GM20431 (cell line): ENCODE results near the gene RBM14.
"Not testable (repeated sequence)": the region's sequence is repeated elsewhere in the genome, so short reads cannot be mapped to it uniquely, and the experiment has no call there.

Source experiments
- in situ Hi-C: fragments of 300-500 bp; cut with MseI, MboI; formaldehyde crosslinking; loops from one replicate; pipeline ENCODE4 v1.15.0; 2020; ENCODE audit warnings: low sequenced_read_pairs; ENCODE audit not compliant: unreplicated experiment

Gene RBM14

GRCh38 chr11:66629356-66629755, 12.9 kb downstream of the RBM14 start:
- in situ Hi-C loops: no loop called here

DNA sequence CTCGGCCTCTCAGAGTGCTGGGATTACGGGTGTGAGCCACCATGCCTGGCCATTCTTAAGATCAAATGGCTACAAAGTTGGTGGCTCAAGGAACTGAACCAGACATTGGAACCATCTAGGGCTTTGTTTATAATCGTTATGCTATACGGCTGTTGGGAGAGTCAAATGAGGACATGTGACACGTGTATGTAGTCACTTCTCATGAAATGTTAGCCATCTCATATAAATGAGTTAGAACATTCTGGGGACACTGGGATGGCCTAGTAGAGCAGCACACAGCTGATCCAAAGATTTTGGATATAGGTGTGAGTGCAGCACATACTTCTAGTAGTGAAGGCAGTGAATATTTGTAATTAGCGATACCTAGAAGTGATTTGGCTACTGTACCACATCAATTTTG, 15.5 kb downstream of the RBM14 start:
- in situ Hi-C loops: no loop called here

DNA sequence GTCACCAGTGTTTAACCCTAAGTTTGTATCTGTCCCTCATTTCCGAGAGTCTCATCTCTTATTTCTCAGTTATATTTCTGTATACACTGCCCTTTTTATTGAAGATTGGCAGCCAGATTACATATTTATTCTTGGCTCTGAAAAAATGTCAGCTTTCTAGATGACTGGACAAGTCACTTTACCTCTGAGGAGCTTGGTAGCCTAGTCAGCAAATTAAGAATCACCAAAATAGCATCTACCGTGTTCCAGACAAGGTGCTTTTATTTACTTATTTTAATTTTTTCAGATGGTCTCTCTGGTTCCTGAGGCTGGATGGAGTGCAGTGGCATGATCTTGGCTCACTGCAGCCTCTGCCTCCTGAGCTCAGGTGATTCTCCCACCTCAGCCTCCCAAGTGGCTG, 16.5 kb downstream of the RBM14 start:
- in situ Hi-C loops: no loop called here

GRCh38 chr11:66636411-66636810, 20.0 kb downstream of the RBM14 start:
- in situ Hi-C loops: no loop called here

- in situ Hi-C loops: no loop called here
Measured at GRCh38 chr11:66637557-66638176, 21.2 kb downstream of the RBM14 start.

DNA sequence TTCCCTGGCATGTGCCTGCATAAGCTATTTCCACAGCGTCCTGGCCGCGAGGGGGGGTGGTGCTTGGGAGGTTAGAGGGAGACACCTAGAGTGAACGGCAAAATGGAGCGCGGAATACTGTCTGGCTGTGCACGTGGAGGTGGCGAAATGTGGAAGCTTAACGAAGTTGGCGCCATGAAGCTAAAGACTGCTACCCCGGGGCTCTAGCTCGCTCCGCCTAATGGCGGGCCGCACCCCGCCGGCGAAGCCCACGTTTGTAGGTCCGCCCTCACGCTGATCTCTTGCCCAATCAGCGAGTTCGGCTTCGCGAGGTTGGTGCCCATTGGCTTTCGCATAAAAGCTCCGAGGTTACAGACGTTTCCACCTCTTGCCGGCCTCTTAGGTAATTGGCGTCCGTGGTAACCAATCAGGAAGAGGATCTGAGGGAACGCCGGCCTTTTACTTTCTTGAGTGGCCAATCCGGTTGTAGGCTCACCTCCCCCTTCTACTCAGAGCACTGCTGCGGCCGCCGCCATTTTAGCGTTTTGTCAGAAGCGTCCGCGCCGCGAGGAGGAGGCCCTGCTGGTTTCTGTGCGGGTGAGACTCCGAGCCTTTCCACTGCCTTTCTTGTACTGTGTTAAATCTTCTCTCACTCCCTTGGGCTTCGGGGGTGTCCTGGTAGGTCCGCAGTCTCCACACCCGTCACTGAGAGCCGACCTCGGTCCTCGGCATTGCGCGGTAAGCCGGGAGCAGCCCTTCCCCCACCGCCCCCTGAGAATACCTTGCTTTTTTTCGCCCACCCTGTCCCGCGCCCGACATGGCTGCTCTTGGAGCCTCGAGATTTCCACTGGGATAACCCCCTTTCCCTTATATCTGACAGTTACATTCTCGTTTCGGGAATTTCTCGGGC, 22.0 kb downstream of the RBM14 start, which contains the start of gene RBM4:
Gene RBM4, plus strand, starts transcription at position 527 of the 889 bp plus-strand sequence. CDS start 1,009 bp downstream, outside the sequence.
- in situ Hi-C loops: no loop called here

- in situ Hi-C loops: no loop called here
Measured at GRCh38 chr11:66639066-66639813, 22.8 kb downstream of the RBM14 start.

- in situ Hi-C loops: not testable (repeated sequence)
Measured at GRCh38 chr11:66639814-66640340, 23.4 kb downstream of the RBM14 start.

DNA sequence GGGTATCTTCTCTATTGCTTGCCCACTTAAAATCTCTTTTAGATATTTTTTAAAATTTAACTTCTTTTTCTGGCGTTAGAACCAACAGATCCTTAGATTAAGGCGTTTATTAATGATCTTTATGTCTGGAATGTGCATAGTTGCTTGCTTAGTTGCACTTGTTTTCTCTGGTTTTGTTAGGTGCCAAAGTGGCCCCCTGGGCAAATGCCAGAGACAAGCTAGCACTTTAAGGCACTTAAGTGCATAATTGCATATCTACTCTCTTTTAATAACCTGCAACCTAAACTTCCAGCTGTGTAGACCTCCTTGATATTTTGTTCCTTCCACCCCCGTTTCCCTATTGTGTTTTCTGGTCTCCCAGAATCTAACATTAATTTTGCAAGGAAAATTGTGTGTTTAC, 25.4 kb downstream of the RBM14 start:
- in situ Hi-C loops: no loop called here

- in situ Hi-C loops: no loop called here
Measured at GRCh38 chr11:66643745-66644437, 27.5 kb downstream of the RBM14 start.

- in situ Hi-C loops: no loop called here
Measured at GRCh38 chr11:66646828-66647227, 30.4 kb downstream of the RBM14 start.

GRCh38 chr11:66649903-66650302, 33.5 kb downstream of the RBM14 start:
- in situ Hi-C loops: no loop called here

DNA sequence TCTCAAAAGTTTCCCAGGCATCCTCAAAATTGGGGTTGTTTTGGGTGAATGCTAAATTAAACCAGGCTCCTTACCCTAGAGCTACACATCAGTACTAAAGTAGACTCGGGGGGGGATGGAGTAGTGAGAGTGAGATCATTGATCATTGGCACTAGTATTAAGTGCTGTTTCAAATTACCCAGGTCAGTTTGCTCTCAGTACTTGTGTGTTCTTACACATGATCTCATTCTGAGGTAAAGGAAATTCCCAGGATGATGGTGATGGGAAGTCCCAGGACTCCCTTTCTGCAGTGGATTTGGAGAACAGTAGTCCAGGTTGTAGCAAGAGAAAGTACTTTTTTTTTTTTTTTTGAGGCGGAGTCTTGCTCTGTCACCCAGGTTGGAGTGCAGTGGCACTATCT, 34.6 kb downstream of the RBM14 start:
- in situ Hi-C loops: no loop called here

- in situ Hi-C loops: no loop called here
Measured at GRCh38 chr11:66652651-66653050, 36.2 kb downstream of the RBM14 start.

DNA sequence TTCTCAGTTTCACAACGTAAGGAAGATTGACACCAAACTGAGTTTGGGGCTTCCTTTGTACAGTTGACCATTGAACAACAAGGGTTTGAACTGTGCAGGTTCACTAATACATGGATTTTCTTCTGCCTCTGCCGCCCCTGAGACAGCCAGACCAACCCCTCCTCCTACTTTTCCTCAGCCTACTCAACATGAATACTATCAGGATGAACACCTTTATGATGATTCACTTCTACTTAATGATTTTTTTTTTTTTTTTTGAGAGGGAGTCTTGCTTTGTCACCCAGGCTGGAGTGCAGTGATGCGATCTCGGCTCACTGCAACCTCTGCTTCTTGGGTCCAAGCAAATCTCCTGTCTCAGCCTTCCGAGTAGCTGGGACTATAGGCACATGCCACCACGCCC, 36.7 kb downstream of the RBM14 start:
- in situ Hi-C loops: no loop called here

GRCh38 chr11:66659763-66660162, 43.3 kb downstream of the RBM14 start:
- in situ Hi-C loops: no loop called here

- in situ Hi-C loops: no loop called here
Measured at GRCh38 chr11:66663741-66664296, 47.4 kb downstream of the RBM14 start.

- in situ Hi-C loops: no loop called here
Measured at GRCh38 chr11:66665369-66665768, 48.9 kb downstream of the RBM14 start.

DNA sequence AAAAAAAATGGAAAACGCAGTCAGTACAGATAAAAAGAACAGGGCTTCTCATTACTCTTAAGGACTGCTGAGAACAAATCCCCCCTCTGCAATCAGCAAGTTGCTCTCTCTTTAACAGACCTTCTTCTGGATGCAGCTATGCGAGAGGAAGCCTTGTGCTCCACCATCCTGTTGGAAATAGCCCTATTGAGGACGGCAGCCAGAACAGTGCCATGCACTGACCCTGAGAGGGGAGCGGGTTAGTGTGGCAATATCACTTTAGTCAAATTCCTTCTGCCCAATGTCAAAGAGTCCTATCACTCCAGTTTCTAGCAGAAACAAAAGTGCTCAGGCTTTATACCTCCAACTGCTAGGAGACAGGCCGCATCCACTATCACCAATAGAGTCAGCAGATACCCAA, 54.4 kb downstream of the RBM14 start:
- in situ Hi-C loops: loop anchor here (10.0 kb wide), 1 partner anchor 96 kb away; no protein-coding TSS in a partner anchor
